Glutamatergic neuron (in vitro differentiated cells): ENCODE measurements around the gene POLR3GL. TPM values are rescaled to one million over a fixed set of nuclear protein-coding genes. Genes with fewer than 3 reads are reported as not detected.

Experiments used
- DNase-seq: peaks from one replicate; pipeline ENCODE4 v3.0.0; 2022
- H3K27ac Mint-ChIP-seq: one replicate; pipeline ENCODE4 v1.8.0; 2020; ENCODE audit warnings: mild to moderate bottlenecking, mixed read lengths, inconsistent platforms; ENCODE audit not compliant: unreplicated experiment
- H3K27me3 Mint-ChIP-seq: one replicate; pipeline ENCODE4 v1.8.0; 2020; ENCODE audit warnings: mild to moderate bottlenecking, moderate library complexity, mixed read lengths, inconsistent platforms; ENCODE audit not compliant: unreplicated experiment
- H3K36me3 Mint-ChIP-seq: one replicate; pipeline ENCODE4 v1.8.0; 2020; ENCODE audit warnings: mild to moderate bottlenecking, mixed read lengths, inconsistent platforms; ENCODE audit not compliant: unreplicated experiment
- H3K4me1 Mint-ChIP-seq: one replicate; pipeline ENCODE4 v1.8.0; 2020; ENCODE audit warnings: mild to moderate bottlenecking, low read depth, mixed read lengths, inconsistent platforms; ENCODE audit not compliant: unreplicated experiment
- H3K4me3 Mint-ChIP-seq: one replicate; pipeline ENCODE4 v1.8.0; 2020; ENCODE audit warnings: mild to moderate bottlenecking, mixed read lengths, inconsistent platforms; ENCODE audit not compliant: unreplicated experiment
- H3K9me3 Mint-ChIP-seq: one replicate; pipeline ENCODE4 v1.8.0; 2020; ENCODE audit warnings: mild to moderate bottlenecking, moderate library complexity, mixed read lengths, inconsistent platforms; ENCODE audit not compliant: unreplicated experiment
- total RNA-seq: library from RNA; stranded (reverse); fragmentation: NEBNext Ultra II Directional; extraction: Animal tissue kit (Norgen Biotek cat#: 25700); gene quantifications from one replicate; pipeline ENCODE4 v1.2.1, GENCODE V29; 2021; ENCODE audit not compliant: unreplicated experiment
- TF ChIP-seq, protein P1 (sequence below): fragments of 200-600 bp; sonication (generic); IDR thresholded peaks from one replicate; pipeline ENCODE4 v1.5.0; 2021; ENCODE audit not compliant: partially characterized antibody, unreplicated experiment

The POLR3GL gene
- total RNA-seq, 1 donor from 2014 or later: 13.2 TPM

DNA sequence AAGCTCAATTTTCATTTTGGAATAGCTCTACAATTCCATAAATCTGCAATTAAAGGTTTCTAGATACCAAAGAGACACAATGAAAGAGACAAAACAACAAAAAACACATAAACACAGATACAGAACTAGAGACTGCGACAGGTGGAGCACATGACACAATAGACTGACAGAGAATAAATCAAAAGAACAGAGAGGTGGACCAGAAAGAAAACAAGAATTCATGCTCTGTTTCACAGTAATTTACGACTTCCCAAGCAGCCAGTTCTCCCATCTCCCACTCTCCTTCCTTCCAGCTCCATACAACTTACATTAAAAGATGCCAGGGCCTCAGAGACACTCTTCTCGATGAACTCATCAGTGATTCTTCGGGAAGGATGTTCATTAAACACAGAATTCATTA lies 22.1 kb upstream of the POLR3GL start:
- Mint-ChIP-seq H3K4me1 (no peaks in the 10 kb centered on the region), H3K27me3 (peaks cover 1% of the 10 kb centered on the region), H3K4me3 (no peak overlapping the region), H3K27ac (no peak overlapping the region), H3K9me3 (no peaks in the 10 kb centered on the region), H3K36me3 (no peaks in the 10 kb centered on the region)
- TF ChIP-seq, protein P1, sequence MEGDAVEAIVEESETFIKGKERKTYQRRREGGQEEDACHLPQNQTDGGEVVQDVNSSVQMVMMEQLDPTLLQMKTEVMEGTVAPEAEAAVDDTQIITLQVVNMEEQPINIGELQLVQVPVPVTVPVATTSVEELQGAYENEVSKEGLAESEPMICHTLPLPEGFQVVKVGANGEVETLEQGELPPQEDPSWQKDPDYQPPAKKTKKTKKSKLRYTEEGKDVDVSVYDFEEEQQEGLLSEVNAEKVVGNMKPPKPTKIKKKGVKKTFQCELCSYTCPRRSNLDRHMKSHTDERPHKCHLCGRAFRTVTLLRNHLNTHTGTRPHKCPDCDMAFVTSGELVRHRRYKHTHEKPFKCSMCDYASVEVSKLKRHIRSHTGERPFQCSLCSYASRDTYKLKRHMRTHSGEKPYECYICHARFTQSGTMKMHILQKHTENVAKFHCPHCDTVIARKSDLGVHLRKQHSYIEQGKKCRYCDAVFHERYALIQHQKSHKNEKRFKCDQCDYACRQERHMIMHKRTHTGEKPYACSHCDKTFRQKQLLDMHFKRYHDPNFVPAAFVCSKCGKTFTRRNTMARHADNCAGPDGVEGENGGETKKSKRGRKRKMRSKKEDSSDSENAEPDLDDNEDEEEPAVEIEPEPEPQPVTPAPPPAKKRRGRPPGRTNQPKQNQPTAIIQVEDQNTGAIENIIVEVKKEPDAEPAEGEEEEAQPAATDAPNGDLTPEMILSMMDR: no peak
- no peak for DNase-seq

DNA sequence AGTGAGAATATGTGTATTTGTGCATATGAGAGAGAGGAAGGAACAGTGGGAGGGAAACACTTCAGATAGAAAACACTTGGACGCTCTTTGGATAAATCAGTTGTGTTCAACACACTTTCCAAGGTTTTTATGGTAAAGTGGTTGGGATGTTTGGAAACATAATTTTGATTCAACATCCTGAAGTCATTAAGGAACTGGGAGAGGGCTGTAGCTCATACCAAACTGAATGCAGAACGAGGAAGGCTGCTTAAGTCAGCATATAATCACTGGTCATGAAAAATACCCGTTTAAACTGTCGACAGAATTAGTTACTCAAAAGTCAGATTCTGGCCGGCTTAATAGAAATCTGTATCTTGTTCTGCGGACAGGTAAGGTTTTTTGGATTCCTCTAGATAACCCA lies 21.6 kb upstream of the POLR3GL start:
- DNase-seq: no peak
- no peaks in the 10 kb centered on the region for H3K9me3 Mint-ChIP-seq
- no peak overlapping the region for H3K4me3 Mint-ChIP-seq
- H3K27me3 Mint-ChIP-seq: no peaks in the 10 kb centered on the region
- TF ChIP-seq, protein P1: no peak
- H3K36me3 Mint-ChIP-seq: no peaks in the 10 kb centered on the region
- H3K27ac Mint-ChIP-seq: no peak overlapping the region
- no peaks in the 10 kb centered on the region for H3K4me1 Mint-ChIP-seq

DNA sequence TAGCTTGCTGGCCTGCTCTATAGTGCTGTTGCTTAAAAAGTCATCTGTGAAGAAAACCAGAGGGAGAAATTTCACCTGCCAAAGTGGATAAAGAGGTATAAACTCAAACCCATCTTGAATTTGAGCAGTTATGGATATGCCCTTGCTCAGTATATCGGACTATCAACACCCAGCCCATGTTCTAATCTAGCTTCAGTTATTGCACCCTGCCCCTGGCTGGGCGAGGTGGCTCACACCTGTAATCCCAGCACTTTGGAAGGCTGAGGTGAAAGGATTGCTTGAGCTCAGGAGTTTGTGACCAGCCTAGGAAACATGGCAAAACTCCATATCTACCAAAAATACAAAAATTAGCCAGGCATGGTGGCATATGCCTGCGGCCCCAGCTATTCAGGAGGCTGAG lies 20.0 kb upstream of the POLR3GL start:
- Mint-ChIP-seq H3K9me3 (peaks cover 2% of the 10 kb centered on the region), H3K4me1 (no peaks in the 10 kb centered on the region), H3K27ac (no peak overlapping the region), H3K4me3 (no peak overlapping the region), H3K27me3 (no peaks in the 10 kb centered on the region), H3K36me3 (no peaks in the 10 kb centered on the region)
- DNase-seq: no peak
- TF ChIP-seq, protein P1: no peak

DNA sequence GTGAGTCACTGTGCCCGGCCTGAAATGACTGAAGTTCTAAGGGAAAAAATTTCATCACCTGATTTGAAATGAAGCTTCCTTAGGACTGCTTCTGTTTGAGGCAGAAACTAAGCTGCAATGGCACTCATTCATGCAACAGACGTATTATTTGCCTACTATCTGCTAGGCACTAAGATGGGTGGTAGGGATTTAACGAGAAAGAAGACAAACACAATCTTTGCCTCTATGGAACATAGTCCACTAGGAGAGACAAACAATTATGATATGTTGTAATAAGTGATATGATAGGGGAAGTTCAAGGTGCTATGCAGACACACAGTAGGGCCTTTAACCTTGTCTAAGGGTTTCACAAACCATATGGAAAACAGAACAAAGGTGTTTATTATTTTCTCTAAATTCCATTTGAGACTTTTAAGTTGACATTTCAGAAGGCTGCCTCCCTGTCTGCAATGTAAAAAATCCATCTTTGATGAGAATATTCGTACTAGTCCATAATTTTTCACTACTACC lies 18.0 kb upstream of the POLR3GL start:
- Mint-ChIP-seq H3K9me3 (peaks cover 4% of the 10 kb centered on the region), H3K36me3 (no peaks in the 10 kb centered on the region), H3K27me3 (no peaks in the 10 kb centered on the region), H3K4me1 (no peaks in the 10 kb centered on the region), H3K27ac (no peak overlapping the region), H3K4me3 (no peak overlapping the region)
- TF ChIP-seq, protein P1: no peak
- no peak for DNase-seq

DNA sequence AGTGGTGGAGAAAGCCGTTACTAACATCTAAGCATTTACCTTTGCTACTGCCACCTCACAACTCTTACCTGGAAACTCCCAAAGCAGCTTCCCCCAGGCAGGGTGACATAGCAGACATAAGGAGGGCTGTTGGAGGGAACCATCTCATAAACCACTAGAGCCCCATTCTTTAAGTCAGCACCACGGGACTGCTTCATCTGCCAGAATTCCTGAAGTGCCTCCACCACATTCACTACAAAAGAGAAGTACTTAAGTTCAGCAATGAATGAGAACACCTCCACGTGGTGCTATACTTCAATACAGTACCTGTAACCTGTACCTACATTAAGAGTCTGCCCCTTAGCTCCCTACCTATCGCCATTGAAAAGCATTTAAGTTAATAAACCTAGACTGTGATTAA lies 16.9 kb upstream of the POLR3GL start:
- TF ChIP-seq, protein P1: no peak
- Mint-ChIP-seq H3K4me3 (no peak overlapping the region), H3K4me1 (no peaks in the 10 kb centered on the region), H3K36me3 (no peaks in the 10 kb centered on the region), H3K27ac (no peak overlapping the region), H3K27me3 (no peaks in the 10 kb centered on the region), H3K9me3 (peaks cover 4% of the 10 kb centered on the region)
- DNase-seq: no peak
